ENCODE data around the gene RMDN3. TPM values are rescaled to one million over a fixed set of nuclear protein-coding genes. Genes with fewer than 3 reads are reported as not detected.

RMDN3 gene
- total and polyA plus RNA-seq, 4 donors, result 27.5 to 33.8 (median 30.2) TPM

DNA sequence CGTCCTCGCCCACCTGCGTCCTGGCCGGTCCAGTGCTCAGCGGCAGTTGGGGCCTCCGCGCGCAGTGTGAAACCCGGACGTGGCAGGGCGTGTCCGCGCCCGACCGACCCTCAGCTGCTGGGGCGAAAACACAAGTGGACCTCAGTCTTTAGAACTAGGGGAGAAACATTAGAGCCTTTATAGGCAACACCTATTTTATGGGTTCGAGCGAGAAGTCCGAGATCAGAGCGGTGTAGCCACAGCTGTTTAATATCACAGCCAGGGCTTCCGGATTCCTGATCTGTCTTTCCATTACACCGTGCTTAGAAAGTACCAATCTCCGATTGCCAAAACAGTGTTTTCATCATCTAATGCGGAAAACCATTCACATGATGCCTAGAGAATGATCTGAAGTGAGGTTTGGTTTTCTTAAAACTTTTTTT is 59.6 kb downstream of the RMDN3 start:
- no peak overlapping the region for H3K9ac ChIP-seq (ENCODE audit: low read depth in 1 of 2, low read length in 2 of 2)
- no peak for TF ChIP-seq NR2F2 (IDR thresholded peaks at IDR 0.05)
- TF ChIP-seq RXRA (IDR thresholded peaks at IDR 0.05), result no peak
- no peak for TF ChIP-seq HNF4A (conservative IDR thresholded peaks at IDR 0.05)
- no peak for TF ChIP-seq RAD21 (IDR thresholded peaks at IDR 0.05)
- no peak for TF ChIP-seq HNF4G (IDR thresholded peaks at IDR 0.05)
- no peak for TF ChIP-seq EGR1 (IDR thresholded peaks at IDR 0.05; ENCODE audit: low read depth in 2 of 2)
- TF ChIP-seq, protein P1, sequence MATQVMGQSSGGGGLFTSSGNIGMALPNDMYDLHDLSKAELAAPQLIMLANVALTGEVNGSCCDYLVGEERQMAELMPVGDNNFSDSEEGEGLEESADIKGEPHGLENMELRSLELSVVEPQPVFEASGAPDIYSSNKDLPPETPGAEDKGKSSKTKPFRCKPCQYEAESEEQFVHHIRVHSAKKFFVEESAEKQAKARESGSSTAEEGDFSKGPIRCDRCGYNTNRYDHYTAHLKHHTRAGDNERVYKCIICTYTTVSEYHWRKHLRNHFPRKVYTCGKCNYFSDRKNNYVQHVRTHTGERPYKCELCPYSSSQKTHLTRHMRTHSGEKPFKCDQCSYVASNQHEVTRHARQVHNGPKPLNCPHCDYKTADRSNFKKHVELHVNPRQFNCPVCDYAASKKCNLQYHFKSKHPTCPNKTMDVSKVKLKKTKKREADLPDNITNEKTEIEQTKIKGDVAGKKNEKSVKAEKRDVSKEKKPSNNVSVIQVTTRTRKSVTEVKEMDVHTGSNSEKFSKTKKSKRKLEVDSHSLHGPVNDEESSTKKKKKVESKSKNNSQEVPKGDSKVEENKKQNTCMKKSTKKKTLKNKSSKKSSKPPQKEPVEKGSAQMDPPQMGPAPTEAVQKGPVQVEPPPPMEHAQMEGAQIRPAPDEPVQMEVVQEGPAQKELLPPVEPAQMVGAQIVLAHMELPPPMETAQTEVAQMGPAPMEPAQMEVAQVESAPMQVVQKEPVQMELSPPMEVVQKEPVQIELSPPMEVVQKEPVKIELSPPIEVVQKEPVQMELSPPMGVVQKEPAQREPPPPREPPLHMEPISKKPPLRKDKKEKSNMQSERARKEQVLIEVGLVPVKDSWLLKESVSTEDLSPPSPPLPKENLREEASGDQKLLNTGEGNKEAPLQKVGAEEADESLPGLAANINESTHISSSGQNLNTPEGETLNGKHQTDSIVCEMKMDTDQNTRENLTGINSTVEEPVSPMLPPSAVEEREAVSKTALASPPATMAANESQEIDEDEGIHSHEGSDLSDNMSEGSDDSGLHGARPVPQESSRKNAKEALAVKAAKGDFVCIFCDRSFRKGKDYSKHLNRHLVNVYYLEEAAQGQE (IDR thresholded peaks at IDR 0.05), result no peak
- TF ChIP-seq JUND (IDR thresholded peaks at IDR 0.05), result no peak
- TF ChIP-seq, protein P2, sequence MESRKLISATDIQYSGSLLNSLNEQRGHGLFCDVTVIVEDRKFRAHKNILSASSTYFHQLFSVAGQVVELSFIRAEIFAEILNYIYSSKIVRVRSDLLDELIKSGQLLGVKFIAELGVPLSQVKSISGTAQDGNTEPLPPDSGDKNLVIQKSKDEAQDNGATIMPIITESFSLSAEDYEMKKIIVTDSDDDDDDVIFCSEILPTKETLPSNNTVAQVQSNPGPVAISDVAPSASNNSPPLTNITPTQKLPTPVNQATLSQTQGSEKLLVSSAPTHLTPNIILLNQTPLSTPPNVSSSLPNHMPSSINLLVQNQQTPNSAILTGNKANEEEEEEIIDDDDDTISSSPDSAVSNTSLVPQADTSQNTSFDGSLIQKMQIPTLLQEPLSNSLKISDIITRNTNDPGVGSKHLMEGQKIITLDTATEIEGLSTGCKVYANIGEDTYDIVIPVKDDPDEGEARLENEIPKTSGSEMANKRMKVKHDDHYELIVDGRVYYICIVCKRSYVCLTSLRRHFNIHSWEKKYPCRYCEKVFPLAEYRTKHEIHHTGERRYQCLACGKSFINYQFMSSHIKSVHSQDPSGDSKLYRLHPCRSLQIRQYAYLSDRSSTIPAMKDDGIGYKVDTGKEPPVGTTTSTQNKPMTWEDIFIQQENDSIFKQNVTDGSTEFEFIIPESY (IDR thresholded peaks at IDR 0.05), result no peak
- no peak for TF ChIP-seq GABPA (IDR thresholded peaks at IDR 0.05 in 1 of 2, conservative IDR thresholded peaks at IDR 0.05 in 1 of 2)
- TF ChIP-seq YY1 (IDR thresholded peaks at IDR 0.05), result no peak
- TF ChIP-seq FOXA2 (IDR thresholded peaks at IDR 0.05), result no peak
- TF ChIP-seq, protein P3, sequence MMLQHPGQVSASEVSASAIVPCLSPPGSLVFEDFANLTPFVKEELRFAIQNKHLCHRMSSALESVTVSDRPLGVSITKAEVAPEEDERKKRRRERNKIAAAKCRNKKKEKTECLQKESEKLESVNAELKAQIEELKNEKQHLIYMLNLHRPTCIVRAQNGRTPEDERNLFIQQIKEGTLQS (IDR thresholded peaks at IDR 0.05), result no peak
- no peak for TF ChIP-seq TAF1 (conservative IDR thresholded peaks at IDR 0.05)
- TF ChIP-seq, protein P4, sequence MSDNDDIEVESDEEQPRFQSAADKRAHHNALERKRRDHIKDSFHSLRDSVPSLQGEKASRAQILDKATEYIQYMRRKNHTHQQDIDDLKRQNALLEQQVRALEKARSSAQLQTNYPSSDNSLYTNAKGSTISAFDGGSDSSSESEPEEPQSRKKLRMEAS (IDR thresholded peaks at IDR 0.05), result no peak
- TF ChIP-seq SP1 (IDR thresholded peaks at IDR 0.05), result no peak
- no peak for DNase-seq (ENCODE audit: low spot score)
- no peaks in the 10 kb centered on the region for H3K9me3 ChIP-seq (ENCODE audit: control insufficient read depth in 4 of 4, low read length in 3 of 4)
- H3K4me1 ChIP-seq (ENCODE audit: control insufficient read depth in 4 of 4, insufficient read depth in 4 of 4, low read length in 3 of 4), result peaks cover 8 to 18% (median 14%) of the 10 kb centered on the region in 4 donors
- H3K36me3 ChIP-seq (ENCODE audit: control insufficient read depth in 4 of 4, insufficient read depth in 3 of 4, low read depth in 1 of 4, low read length in 3 of 4), result peaks cover 0 to 6% (median under 1%) of the 10 kb centered on the region in 4 donors
- H3K27ac ChIP-seq (ENCODE audit: low read depth in 1 of 2, low read length in 2 of 2), result no peak overlapping the region
- WGBS, result 1% methylated on average over 24 of the region's 24 CpGs
- H3K27me3 ChIP-seq (ENCODE audit: control insufficient read depth in 4 of 4, insufficient read depth in 4 of 4, low read length in 3 of 4), result no peaks in the 10 kb centered on the region
- H3K4me3 ChIP-seq (ENCODE audit: low read depth in 1 of 3, low read length in 3 of 3), result peak overlapping the region in 2 of 3 donors; percentile 76 to 92

DNA sequence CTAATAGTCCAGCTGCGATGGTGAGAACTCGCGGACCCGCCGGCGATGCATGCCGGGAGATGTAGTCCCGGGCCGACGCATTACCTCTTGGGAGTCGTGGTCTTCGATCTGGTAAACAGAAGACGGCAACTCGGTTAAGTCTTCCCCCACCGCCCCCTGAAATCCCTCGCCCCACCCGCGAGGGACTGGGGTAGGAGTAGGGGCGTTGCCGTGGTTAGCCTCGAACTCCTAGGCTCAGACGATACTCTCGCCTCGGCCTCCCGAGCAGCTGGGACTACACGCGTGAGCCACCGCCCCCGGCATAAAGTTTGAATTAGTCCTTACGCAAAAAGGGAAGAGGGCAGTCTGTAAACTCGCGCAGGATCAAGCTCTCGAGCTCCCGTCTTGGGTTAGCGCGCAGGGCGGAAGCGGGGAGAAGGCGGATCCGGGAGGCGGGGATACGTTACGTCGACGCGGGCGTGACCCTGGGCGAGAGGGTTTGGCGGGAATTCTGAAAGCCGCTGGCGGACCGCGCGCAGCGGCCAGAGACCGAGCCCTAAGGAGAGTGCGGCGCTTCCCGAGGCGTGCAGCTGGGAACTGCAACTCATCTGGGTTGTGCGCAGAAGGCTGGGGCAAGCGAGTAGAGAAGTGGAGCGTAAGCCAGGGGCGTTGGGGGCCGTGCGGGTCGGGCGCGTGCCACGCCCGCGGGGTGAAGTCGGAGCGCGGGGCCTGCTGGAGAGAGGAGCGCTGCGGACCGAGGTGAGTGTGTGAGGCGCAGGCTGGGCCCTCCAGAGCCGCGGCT is 60.2 kb downstream of the RMDN3 start, which contains the start of gene RAD51:
RAD51 (plus strand) TSS at position 487 of the 781 bp plus-strand sequence. CDS start 3,585 bp downstream, outside the sequence.
- under 1% methylated on average over 81 of the region's 81 CpGs for WGBS
- Histone ChIP-seq H3K27me3 (ENCODE audit: control insufficient read depth in 4 of 4, insufficient read depth in 4 of 4, low read length in 3 of 4) (no peaks in the 10 kb centered on the region), H3K4me3 (ENCODE audit: low read depth in 1 of 3, low read length in 3 of 3) (peak within 1 kb of the TSS; percentile 76 to 95 (median 92)), H3K36me3 (ENCODE audit: control insufficient read depth in 4 of 4, insufficient read depth in 3 of 4, low read depth in 1 of 4, low read length in 3 of 4) (peaks cover 0 to 6% (median under 1%) of the 10 kb centered on the region in 4 donors), H3K9ac (ENCODE audit: low read depth in 1 of 2, low read length in 2 of 2) (peak within 1 kb of the TSS; percentile 77 to 97), H3K4me1 (ENCODE audit: control insufficient read depth in 4 of 4, insufficient read depth in 4 of 4, low read length in 3 of 4) (peaks cover 8 to 18% (median 14%) of the 10 kb centered on the region in 4 donors), H3K9me3 (ENCODE audit: control insufficient read depth in 4 of 4, low read length in 3 of 4) (no peaks in the 10 kb centered on the region), H3K27ac (ENCODE audit: low read depth in 1 of 2, low read length in 2 of 2) (peak within 1 kb of the TSS; percentile 98 to 99)
- peak; percentile 90 for DNase-seq (ENCODE audit: low spot score)
- TF ChIP-seq, protein P4 (IDR thresholded peaks at IDR 0.05), result peak; percentile 64
- TF ChIP-seq HNF4G (IDR thresholded peaks at IDR 0.05) (no peak), SP1 (IDR thresholded peaks at IDR 0.05) (peak; percentile 55), EGR1 (IDR thresholded peaks at IDR 0.05; ENCODE audit: low read depth in 2 of 2) (peak in 1 of 2 donors; percentile 65), GABPA (IDR thresholded peaks at IDR 0.05 in 1 of 2, conservative IDR thresholded peaks at IDR 0.05 in 1 of 2) (peak; percentile 40 to 87)
- TF ChIP-seq, protein P5, sequence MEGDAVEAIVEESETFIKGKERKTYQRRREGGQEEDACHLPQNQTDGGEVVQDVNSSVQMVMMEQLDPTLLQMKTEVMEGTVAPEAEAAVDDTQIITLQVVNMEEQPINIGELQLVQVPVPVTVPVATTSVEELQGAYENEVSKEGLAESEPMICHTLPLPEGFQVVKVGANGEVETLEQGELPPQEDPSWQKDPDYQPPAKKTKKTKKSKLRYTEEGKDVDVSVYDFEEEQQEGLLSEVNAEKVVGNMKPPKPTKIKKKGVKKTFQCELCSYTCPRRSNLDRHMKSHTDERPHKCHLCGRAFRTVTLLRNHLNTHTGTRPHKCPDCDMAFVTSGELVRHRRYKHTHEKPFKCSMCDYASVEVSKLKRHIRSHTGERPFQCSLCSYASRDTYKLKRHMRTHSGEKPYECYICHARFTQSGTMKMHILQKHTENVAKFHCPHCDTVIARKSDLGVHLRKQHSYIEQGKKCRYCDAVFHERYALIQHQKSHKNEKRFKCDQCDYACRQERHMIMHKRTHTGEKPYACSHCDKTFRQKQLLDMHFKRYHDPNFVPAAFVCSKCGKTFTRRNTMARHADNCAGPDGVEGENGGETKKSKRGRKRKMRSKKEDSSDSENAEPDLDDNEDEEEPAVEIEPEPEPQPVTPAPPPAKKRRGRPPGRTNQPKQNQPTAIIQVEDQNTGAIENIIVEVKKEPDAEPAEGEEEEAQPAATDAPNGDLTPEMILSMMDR (IDR thresholded peaks at IDR 0.05; ENCODE audit: low read depth, low read length, missing input control), result no peak
- TF ChIP-seq, protein P1 (IDR thresholded peaks at IDR 0.05), result no peak
